K562 (cell line): Measurements from ENCODE around the gene PRSS21. TPM values are rescaled to one million over a fixed set of nuclear protein-coding genes. Genes with fewer than 3 reads are reported as not detected.

Source experiments
- ATAC-seq: fragments of 200-7000 bp; cut with Tn5 transposase; 3 replicates; pipeline ENCODE4 v1.9.1; 2020; ENCODE audit warnings: moderate library complexity
- BruUV-seq: library from RNA; stranded (reverse); fragments of 400-500 nt; replicated peaks from 2 replicates; lab custom pipeline; 2021; lab: Mats Ljungman, UMichigan
- CTCF ChIA-PET: fragments of 300-600 bp; formaldehyde crosslinking; extraction: SDS; loops from one replicate; lab custom pipeline; 2021; ENCODE audit warnings: low intra/inter-chr PET ratio; lab: Yijun Ruan, JAX
- POLR2A ChIA-PET: fragments of 300-600, 350-650 bp; sonication (Branson Sonifier 250); formaldehyde crosslinking; extraction: SDS; loops from one replicate; lab custom pipeline; 2021; ENCODE audit warnings: antibody characterized with exemption, inconsistent platforms; lab: Yijun Ruan, JAX
- DNase-seq, 4 experiments: peaks; one replicate each; pipeline versions ENCODE4 v3.0.0 to v3.0.0-alpha.2; 2011 to 2018; ENCODE audit warnings: low spot score in 3 of 4, mixed read lengths in 3 of 4; ENCODE audit errors: extremely low read depth in 1 of 4
- FAIRE-seq: peaks from 2 replicates; lab custom pipeline; 2011; peaks lifted over from hg19 to GRCh38; lab: Jason Lieb, UNC
- H2AFZ ChIP-seq: 2 replicates; pipeline ENCODE4 v1.6.0; 2011; ENCODE audit warnings: low read depth, low read length, control low read depth, inconsistent platforms
- H3K27ac ChIP-seq: fragments of 200-600 bp; 3 replicates; pipeline ENCODE4 v1.8.0; 2011; ENCODE audit warnings: low read depth, mild to moderate bottlenecking, control low read depth, inconsistent platforms, low read length, moderate library complexity, mixed read lengths; ENCODE audit errors: extremely low read depth
- H3K27me3 ChIP-seq, 2 experiments: fragments of 300-600 bp in 1 of 2; 2 replicates in 1 of 2; 3 replicates in 1 of 2; pipeline versions ENCODE4 v1.6.0 to v1.8.0; 2011; ENCODE audit warnings: inconsistent platforms in 2 of 2, low read length in 2 of 2, mild to moderate bottlenecking in 1 of 2, mixed read lengths in 1 of 2, moderate library complexity in 1 of 2; ENCODE audit not compliant: control insufficient read depth in 2 of 2, insufficient read depth in 2 of 2
- H3K36me3 ChIP-seq: fragments of 300-600 bp; 3 replicates; pipeline ENCODE4 v1.8.0; 2011; ENCODE audit warnings: mild to moderate bottlenecking, low read length, inconsistent platforms; ENCODE audit not compliant: control insufficient read depth, insufficient read depth
- H3K4me1 ChIP-seq, 2 experiments: fragments of 200-600 bp in 1 of 2; replicated peaks in 1 of 2; 2 replicates in 1 of 2; 3 replicates in 1 of 2; pipeline versions ENCODE4 v1.5.1 to v1.8.0; 2011; ENCODE audit warnings: inconsistent platforms in 2 of 2, low read length in 2 of 2, mild to moderate bottlenecking in 1 of 2, mixed read lengths in 1 of 2, moderate library complexity in 1 of 2; ENCODE audit not compliant: control insufficient read depth in 2 of 2, insufficient read depth in 2 of 2
- H3K4me2 ChIP-seq: 2 replicates; pipeline ENCODE4 v1.6.1; 2011; ENCODE audit warnings: low read length, control low read depth, inconsistent platforms, mixed read lengths; ENCODE audit not compliant: insufficient read depth
- H3K4me3 ChIP-seq: fragments of 200-600 bp; sonication (generic), shearing (Covaris generic); 2 replicates; pipeline ENCODE4 v1.5.1; 2016; ENCODE audit warnings: control low read depth, inconsistent platforms
- H3K79me2 ChIP-seq: fragments of 200-600 bp; 3 replicates; pipeline ENCODE4 v1.8.0; 2011; ENCODE audit warnings: low read length, inconsistent platforms; ENCODE audit not compliant: control insufficient read depth, insufficient read depth
- H3K9ac ChIP-seq, 2 experiments: 2 replicates each; pipeline versions ENCODE4 v1.6.0 to v1.6.1; 2011; ENCODE audit warnings: low read depth in 2 of 2, low read length in 2 of 2, control low read depth in 1 of 2, inconsistent platforms in 1 of 2, mild to moderate bottlenecking in 1 of 2, mixed read lengths in 1 of 2; ENCODE audit not compliant: insufficient read depth in 1 of 2
- H3K9me1 ChIP-seq: one replicate; pipeline ENCODE4 v1.6.0; 2011; ENCODE audit warnings: inconsistent platforms, mild to moderate bottlenecking, low read length, moderate library complexity; ENCODE audit not compliant: control insufficient read depth, insufficient read depth
- H3K9me3 ChIP-seq: replicated peaks from 2 replicates; pipeline ENCODE4 v1.5.1; 2011; ENCODE audit warnings: low read depth, low read length, inconsistent platforms; ENCODE audit not compliant: control insufficient read depth, insufficient read depth
- H4K20me1 ChIP-seq: replicated peaks from 2 replicates; pipeline ENCODE4 v1.6.1; 2011; ENCODE audit warnings: low read length, inconsistent platforms, mixed read lengths; ENCODE audit not compliant: control insufficient read depth, insufficient read depth
- BCOR ChIP-seq: fragments of 450-650 bp; IDR thresholded peaks from 2 replicates; pipeline ENCODE4 v1.6.1; 2016
- CHD2 ChIP-seq: IDR thresholded peaks from 2 replicates; pipeline ENCODE4 v1.6.1; 2011; ENCODE audit warnings: low read depth, low read length
- EGR1 ChIP-seq: fragments of 450-650 bp; conservative IDR thresholded peaks from 2 replicates; pipeline ENCODE4 v1.6.1; 2017; ENCODE audit warnings: mild to moderate bottlenecking
- POLR2G ChIP-seq: fragments of 200-400 bp; formaldehyde crosslinking; IDR thresholded peaks from 2 replicates; pipeline ENCODE4 v1.6.1; 2017; ENCODE audit warnings: low read depth, mild to moderate bottlenecking, antibody characterized with exemption, low read length, moderate library complexity
- ZBTB12 ChIP-seq: fragments of 250-450 bp; sonication (Bioruptor Pico); IDR thresholded peaks from 2 replicates; pipeline ENCODE4 v1.4.0; 2020
- WGBS: fragments of 100-300 bp; shearing (Covaris generic); methylation state at CpG from one replicate; pipeline ENCODE4 v1.1.6; 2016; ENCODE audit warnings: low coverage, mixed read lengths; ENCODE audit not compliant: insufficient coverage; ENCODE audit errors: missing lambda C conversion rate; 5-methylcytosine and 5-hydroxymethylcytosine counted together
- in situ Hi-C: fragments of 300-500 bp; cut with MboI; formaldehyde crosslinking; loops from 4 replicates; pipeline ENCODE4 v1.15.0; 2018; ENCODE audit warnings: inconsistent platforms, mixed read lengths
- intact Hi-C: fragments of 100-400 bp; cut with micrococcal nuclease; formaldehyde crosslinking; loops from 2 replicates; pipeline ENCODE4 v1.14.2; 2022
- polyA plus RNA-seq, 8 experiments: library from polyadenylated mRNA; depleted of rRNA in 4 of 8; stranded (reverse) in 5 of 8; unstranded in 3 of 8; fragments of >200 nt; fragmentation: Nextera tagmentation in 2 of 8; fragmentation: Illumina TruSeq in 1 of 8; extraction: Ambion mirVana in 2 of 8; extraction: Trizol in 1 of 8; gene quantifications; 2 replicates each; pipeline versions ENCODE4 v1.2.1 to v1.2.3, GENCODE V29; 2011 to 2014; ENCODE audit warnings: inconsistent platforms in 1 of 8, missing spikeins in 1 of 8
- total RNA-seq, 7 experiments: library from RNA; depleted of rRNA in 6 of 7; stranded (reverse); fragments of >200 nt in 6 of 7; fragmentation: Illumina TruSeq in 2 of 7; extraction: Trizol in 2 of 7; gene quantifications; 2 replicates each; pipeline versions ENCODE4 v1.2.1 to v1.2.3, GENCODE V29; 2011 to 2021; ENCODE audit warnings: low replicate concordance in 1 of 7

Gene PRSS21
- total and polyA plus RNA-seq, 9 of the 15 experiments (the other 6 are each of a cell fraction or from before 2014, with no cell fraction given): 12.1 to 121 (median 61.3) TPM

DNA sequence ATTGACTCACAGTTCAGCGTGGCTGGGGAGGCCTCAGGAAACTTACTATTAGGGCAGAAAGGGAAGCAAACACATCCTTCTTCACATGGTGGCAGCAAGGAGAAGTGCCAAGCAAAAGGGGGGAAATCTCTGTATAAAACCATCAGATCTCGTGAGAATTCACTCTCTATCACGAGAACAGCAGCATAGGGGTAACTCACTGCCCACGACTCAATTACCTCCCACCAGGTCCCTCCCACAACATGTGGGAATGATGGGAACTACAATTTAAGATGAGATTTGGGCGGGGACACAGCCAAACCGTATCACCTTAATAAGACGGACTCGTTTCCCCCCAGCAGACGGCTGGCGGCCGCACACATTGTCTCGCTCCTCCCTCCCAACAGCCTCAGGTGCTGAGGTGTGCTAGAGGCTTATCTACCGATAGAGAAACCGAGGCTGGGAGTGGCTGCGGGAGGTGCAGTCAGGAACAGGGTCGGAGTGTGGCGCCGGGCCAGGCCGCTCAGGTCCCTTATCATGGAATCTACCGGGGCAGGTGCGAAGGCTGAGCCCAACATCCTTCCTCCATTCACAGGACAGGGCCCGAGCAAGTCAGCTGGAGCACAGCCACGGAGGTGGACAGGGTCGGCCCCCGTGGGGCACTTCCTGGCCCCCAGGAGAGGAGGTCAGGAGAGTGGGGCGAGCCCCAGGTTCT lies 8.2 kb downstream of the PRSS21 start:
- no peak overlapping the region for H3K4me2 ChIP-seq
- no peak overlapping the region for H3K4me3 ChIP-seq
- H3K4me1 ChIP-seq: peaks cover 0 to 37% of the 10 kb centered on the region in 2 experiments; a peak in 2 of 5 replicates
- DNase-seq: no peak
- ChIA-PET POLR2A (interaction anchor here (0.6 to 2.4 kb wide), 4 partner anchors 13 to 83 kb away, joined by 3 to 8 read pairs (median 4); no protein-coding TSS in a partner anchor), CTCF (no interaction called here)
- peaks cover 10% of the 10 kb centered on the region for H4K20me1 ChIP-seq
- H3K9ac ChIP-seq: no peak overlapping the region
- ATAC-seq: no peak
- H3K27ac ChIP-seq: no peak overlapping the region
- no peak for FAIRE-seq
- peaks cover 26 to 47% of the 10 kb centered on the region in 2 experiments for H3K27me3 ChIP-seq
- H3K9me3 ChIP-seq: no peaks in the 10 kb centered on the region
- intact Hi-C loops: no loop called here
- 13% methylated on average over 26 of the region's 26 CpGs for WGBS
- peaks cover 11% of the 10 kb centered on the region; the same call in 1 of the 3 replicates for H3K36me3 ChIP-seq
- no TSS peak for BruUV-seq
- H3K9me1 ChIP-seq: no peaks in the 10 kb centered on the region
- no peak overlapping the region for H2AFZ ChIP-seq
- no peaks in the 10 kb centered on the region for H3K79me2 ChIP-seq
- TF ChIP-seq POLR2G (peak; percentile 61), CHD2 (peak; percentile 81), BCOR (no peak)
- TF ChIP-seq, all 486 proteins: peak for 2
- in situ Hi-C loops: no loop called here

DNA sequence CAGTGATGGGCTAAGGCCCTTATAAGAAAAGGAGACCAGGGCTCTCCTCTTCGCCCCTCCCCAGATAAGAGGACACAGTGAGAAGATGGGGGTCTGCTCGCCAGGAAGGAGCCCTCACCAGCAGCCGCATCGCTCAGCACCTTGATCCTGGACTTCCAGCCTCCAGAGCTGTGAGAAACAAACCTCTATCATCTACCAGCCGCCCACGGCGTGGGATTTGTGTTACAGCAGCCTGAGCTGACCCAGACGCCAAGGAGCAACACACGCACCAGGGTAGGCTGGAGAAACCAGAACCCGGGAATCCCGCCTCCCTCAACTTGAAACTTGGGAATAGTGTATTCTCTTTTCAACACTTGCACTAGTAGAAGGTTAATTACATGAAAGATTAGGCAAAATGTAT lies 8.9 kb downstream of the PRSS21 start:
- BruUV-seq: no TSS peak
- in situ Hi-C loops: no loop called here
- FAIRE-seq (peak; percentile 26), DNase-seq (no peak), ATAC-seq (no peak)
- POLR2A ChIA-PET: interaction anchor here (0.6 to 2.4 kb wide), 4 partner anchors 13 to 109 kb away, joined by 3 to 8 read pairs (median 4); no protein-coding TSS in a partner anchor
- H2AFZ ChIP-seq: no peak overlapping the region
- CTCF ChIA-PET: no interaction called here
- no peak overlapping the region for H3K4me2 ChIP-seq
- peaks cover 5% of the 10 kb centered on the region; the same call in 1 of the 3 replicates for H3K36me3 ChIP-seq
- 4% methylated on average over 11 of the region's 11 CpGs for WGBS
- peaks cover 10% of the 10 kb centered on the region for H4K20me1 ChIP-seq
- H3K27me3 ChIP-seq: peaks cover 26 to 54% of the 10 kb centered on the region in 2 experiments
- no peaks in the 10 kb centered on the region for H3K79me2 ChIP-seq
- H3K4me1 ChIP-seq: peaks cover 0 to 32% of the 10 kb centered on the region in 2 experiments; a peak in 1 of 5 replicates
- no peak overlapping the region for H3K9ac ChIP-seq
- H3K4me3 ChIP-seq: no peak overlapping the region
- H3K27ac ChIP-seq: no peak overlapping the region
- no peak for TF ChIP-seq ZBTB12 (CRISPR knock-in tag)
- TF ChIP-seq EGR1: peak; percentile 79
- TF ChIP-seq, all 486 proteins: peak for 1
- H3K9me3 ChIP-seq: no peaks in the 10 kb centered on the region
- intact Hi-C loops: no loop called here
- H3K9me1 ChIP-seq: no peaks in the 10 kb centered on the region
